ENCODE data around the gene AFF2.

Gene AFF2

DNA sequence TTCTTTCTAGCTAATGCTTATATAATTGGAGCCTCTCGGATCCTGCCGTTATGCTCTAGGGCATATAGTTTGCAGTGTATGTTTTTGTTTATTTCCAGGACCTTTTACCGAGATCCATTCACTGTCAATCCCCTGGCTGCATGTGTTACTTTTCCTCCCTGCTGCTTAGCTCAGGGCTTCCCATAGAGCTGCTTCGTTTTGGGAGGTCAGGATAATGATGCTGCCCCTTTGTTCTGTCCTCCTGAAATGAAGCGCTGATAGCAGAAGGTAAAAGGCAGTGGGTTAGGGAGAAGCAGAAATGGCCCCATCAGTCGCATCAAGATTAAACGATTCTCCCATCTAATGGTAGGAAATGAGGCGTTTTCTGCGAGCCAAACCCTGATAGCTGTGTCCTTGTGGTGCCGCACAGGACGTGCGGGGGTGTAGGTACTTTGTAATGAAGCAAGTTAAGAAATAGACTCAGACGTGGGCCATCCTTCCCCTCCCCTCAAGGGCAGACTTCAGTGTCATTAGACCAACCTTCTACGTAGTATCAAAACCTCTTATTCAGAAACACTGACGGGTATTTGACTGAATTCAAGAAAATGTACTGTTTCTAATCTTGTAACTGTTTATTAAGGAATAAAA is 37.3 kb downstream of the AFF2 start:
- no peak for DNase-seq

DNA sequence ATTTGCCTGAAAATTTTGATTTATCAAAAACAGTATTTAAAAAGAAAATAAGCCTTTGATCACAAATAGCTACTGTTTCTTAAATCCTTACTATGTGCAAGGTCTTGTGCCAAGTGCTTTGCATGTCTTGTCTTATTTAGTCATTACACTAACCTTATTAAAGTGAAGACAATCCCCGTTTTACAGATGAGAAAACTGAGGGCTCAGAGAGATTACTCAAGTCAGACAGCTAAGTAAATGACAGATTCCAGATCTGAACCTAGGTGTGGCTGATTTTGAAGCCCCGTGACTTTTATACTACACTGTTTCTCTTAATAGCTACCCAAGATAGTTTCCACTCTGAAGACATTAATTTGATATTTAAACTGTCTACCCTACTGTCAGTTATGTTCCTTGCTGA is 38.2 kb downstream of the AFF2 start:
- no peak for DNase-seq

DNA sequence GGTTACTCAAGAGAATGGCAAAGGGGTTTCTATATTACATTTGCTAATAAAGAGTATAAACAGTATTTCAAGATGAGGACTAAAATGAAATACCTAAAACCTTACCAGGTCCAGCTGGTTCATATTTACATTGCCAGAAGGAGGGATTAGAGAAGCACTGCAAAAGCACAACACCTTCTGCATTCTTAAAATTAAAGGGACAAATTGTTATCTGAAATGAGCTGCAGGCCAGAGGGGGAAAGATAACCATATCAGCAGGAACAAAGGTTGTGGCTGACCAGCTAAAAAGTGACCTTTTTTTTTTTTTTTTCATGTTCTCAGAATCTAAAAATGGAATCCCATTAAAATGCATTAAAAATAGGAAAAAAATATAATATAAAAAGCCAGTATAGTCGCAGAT is 39.7 kb downstream of the AFF2 start:
- no peak for DNase-seq

DNA sequence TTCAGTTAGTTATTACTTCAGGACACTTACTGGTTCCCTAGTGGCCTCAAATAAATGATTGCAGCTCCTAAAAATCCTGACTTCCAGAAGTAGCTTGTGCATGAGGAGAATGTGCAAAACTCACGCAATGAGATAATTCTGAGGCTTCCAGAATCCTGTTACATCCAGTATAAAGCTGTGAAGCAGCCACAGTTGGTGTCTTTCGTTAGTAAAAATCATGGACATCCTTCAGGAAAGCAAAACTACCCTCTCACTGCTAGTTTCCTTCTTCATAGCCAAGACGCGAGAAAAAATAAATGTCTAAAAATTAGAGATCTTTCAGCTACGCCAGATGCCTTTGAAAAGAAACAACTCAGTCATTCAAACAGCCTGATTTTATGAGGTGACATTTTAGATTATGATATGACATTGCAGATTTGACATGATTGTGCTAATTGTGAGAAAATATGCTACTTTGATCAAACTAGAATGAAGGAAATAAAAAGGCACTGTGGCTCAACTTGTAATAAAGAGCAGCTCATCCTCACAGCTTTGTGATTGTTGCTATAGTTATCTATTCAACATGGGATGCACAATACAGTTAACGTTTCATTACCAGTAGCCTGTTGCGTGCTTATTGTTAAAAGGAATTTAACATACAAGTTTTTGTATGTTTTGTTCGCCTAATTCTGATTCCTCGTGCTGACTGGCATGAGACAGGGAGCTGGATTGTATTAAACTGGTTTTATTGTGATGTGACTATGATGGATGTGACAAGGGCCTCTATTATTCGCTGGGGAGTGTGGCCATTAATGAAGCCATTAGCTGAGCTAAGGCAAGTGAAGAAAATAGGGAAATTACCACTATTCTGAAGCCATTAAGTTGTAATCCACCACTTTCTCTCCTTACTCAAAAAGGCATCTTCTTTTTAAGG is 40.5 kb downstream of the AFF2 start:
- no peak for DNase-seq

DNA sequence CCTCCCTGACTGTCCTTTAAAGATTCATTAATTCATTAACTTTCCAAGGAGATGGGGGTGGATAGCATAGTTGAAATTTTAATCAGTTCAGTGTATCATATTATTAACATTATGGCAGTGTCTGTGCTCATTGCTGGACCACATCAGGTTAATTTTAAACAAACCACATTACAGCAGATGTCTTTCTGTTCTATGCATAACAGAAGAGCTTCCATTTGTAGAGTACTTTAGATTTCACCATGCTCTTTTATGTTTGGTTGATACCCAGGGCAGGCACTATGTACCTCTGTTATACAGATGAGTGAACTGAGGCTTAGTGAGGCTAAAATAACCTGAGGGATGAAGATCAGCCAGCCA is 41.1 kb downstream of the AFF2 start:
- DNase-seq = no peak

DNA sequence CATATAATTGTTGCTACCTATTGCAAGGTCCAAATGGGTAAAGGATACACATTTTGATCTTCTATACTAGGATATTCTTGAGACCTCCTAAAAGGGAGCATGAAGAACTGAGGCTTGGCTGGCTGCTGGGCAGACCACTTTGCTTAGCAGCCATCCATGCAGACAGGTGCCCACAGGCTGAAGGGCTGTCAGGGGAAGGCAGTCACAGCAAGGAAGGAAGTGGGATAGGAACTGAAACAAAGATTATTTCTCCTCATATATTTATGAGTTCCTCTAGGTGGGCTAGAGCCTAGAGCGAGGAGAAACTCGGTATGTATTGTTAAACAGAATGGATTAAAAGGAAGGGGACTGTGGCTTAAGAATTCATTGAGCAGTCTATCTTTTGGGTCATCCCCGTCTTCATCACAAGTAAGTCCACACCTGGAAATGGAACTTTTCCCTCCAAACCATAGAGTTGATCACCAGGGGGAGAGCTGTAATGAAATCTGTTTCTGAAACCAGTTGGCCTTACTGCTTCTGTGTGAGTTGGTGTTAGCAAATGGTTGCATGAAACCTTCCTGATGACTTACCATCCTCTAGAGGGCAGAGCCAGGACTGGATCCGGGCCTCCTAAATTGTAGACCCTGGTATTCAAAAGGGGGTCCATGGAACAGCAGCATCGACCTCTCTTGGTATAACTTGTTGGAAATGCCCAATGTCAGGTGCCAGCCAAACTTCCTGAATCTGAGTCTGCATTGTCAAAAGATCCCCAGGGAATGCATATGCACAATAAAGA is 42.3 kb downstream of the AFF2 start:
- DNase-seq = no peak

DNA sequence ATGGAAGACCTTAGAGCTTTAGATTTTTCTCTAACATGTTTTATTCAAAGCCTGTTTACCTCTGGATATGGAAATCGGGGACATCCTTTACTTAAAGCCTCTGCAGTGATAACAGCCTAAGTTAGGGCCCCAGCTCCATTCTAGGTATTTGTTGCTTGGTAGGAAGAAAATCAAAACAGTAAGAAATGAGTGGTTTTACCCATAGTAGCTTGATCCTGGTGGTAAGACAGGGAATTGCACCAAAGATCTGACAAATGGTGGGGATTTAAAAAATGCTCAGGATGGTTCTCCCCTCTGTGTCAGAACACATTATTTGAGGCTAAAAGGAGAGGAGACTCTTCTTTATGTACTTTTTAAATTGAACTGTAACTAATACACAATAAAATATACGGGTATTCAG is 52.4 kb downstream of the AFF2 start:
- no peak for DNase-seq

DNA sequence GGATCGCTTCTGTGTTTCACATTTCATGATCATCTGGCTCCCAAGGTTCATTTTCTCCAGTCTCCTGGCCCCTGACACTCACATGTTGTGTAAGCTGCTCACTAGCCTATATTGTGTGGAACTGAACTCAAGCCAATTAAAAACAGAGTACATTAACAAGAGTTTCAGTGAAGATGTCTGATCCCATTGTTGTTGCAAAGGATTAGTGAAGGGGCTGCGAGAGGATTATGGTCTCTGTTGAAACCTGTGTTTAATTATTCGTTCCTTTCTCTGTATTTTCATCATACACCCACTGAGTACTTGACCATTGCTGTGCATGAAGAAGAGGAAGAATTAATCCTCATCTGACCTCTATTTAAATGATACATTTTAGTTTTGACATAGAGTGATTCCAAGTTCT is 54.7 kb downstream of the AFF2 start:
- no peak for DNase-seq

DNA sequence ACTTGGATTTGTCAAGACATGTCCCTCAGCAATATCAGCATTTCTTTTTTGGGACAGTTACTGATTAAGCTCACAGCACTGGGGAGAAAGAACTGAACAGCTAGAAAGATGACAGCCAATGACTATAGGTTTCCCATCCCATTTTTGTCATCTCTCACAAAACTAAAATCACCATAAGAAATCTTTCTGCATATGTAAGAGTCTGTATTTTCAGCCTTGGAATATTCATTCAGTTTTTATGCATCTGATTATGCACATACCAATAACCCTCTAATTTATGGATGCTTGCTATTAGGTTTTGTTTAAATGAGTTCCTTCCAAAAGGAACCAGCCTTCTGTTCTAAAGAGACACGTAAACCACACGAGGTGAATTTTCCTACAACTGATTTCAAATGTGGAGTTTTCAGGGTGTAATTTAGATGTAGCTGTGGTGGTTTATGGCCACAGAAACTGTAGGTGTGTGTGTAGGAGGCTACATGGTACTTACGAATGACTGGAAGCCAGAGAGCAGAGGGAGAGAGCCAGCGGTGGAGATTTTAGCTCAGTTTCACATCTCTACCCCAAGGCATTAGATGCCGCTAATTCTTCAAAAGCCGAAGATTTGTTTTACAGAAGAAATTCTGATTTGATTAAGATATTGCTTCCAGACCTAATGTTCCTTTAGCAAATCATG is 55.3 kb downstream of the AFF2 start:
- DNase-seq = no peak

DNA sequence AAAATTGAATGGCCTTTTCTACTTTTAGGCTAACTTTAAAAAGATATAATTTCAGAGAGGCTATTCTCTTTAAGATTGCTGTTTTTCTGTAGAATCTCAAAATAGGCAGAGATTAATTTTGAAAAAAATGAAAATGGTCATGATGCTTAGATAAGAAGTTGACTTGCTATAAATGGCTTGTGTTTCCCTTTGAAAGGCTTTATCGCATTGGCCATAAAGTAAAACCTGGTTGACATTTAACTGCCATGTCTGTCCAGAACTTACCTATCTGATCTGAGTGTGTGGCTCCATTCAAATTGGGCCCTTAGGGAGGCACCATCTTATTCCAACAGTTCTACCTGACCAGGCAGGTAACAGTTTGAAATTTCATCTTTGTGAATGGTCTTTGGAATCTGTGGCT is 56.1 kb downstream of the AFF2 start:
- DNase-seq = no peak

DNA sequence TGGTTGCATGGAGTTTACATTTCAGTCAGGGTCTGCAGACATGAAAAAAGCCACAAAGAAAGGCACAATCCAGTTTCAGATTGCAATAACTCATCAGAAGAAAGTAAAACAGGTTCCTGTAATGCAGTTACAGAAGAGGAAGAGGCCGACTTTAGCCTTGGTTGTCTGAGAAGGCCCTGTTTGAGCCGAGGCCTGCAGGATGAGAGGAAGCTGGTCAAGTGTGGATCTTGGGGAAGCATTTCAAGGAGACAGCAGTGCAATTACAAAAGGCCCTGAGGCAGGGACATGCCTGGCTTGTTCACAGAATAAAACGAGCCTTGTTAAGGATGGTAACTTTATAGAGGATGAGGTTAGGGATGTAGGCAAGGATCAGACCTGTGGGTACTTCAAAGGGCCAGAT is 62.4 kb downstream of the AFF2 start:
- no peak for DNase-seq

DNA sequence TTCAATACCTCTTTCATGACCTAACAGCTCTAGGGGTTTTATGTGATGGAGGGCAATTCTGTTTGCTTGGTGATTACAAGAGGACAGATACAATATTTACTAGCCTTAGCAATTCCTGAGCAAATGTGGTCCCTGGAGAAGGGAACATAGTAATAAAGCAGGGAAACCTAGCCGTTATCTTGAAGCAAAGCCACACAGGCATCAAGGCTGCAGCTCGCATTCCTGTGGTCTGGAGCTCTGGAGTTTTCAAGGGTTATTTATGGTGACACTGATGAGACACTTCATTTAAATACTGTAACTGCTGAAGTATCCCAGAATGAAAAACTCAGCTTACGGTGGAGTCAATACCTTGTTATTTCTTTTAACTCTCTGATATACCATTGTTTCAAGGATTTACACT is 66.8 kb downstream of the AFF2 start:
- no peak for DNase-seq

DNA sequence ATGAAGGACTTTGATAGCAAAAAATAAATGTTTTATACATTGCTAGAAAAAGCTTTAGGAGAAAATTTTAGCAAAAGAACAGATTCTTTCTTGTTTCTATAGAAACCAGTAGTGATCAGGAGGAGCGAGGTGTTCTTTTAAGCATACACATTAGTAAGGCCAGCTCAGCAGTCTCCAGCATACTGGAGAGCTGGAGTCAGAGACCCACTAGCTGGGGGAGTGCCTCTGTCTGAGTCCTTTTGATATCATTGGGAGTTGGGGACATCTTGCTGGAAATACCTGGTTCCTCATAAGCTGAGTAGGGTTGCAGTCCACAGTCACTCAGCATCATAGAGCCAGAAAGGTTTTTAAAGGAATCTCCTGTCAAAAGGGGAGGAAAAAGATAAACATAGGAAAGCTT is 67.4 kb downstream of the AFF2 start:
- no peak for DNase-seq

DNA sequence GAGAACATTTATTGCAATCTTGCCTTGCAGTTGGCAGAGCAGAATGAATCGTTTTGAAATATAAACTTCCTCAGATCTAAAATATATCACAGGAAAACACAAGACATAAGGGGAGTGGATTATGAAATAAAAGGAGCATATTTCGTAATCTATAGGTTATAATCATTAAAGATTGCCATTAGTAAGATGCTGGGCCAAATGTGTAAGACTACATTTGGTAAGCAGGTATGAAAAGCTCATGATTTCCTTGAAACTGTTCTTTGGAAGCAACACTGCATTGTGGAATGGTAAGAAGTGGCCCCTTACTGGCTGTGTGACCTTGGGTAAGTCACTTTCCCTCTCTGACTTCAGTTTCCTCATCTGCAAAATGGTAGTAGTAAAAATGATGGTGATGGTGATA is 68.3 kb downstream of the AFF2 start:
- DNase-seq = no peak

DNA sequence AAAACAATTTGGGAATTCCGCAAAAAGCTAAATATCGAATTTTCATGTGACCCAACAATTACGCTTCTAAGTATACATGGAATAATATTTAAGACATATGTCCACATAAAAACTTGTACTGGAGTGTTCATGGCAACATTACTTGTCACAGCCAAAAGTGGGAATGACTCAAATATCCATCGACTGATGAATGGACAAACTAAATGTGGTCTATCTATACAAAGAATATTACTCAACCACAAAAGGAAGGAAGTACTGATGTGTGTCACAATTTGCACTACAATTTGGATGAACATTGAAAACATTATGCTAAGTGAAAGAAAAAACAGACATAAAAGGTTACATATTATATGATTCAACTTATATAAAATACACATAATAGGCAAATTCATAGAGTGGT is 71.9 kb downstream of the AFF2 start:
- no peak for DNase-seq

DNA sequence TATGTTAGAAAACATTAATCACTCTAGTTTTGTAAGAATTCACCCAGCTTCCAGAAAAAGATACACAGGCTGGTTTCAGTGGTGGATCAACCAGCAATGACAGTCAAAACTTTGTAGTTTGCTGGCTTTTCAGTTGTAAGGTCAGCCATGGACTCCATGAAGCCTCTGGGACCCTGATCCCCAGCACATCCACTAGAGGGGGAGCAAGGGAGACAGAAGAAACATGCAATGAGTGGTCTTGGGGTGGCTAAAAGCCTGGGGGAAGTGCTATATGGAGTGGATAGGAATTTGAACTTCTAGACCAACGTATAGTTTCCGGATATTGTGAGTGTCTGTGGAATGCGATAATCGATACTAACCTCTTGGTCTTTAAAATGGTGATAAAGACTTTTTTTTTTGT is 72.7 kb downstream of the AFF2 start:
- no peak for DNase-seq

DNA sequence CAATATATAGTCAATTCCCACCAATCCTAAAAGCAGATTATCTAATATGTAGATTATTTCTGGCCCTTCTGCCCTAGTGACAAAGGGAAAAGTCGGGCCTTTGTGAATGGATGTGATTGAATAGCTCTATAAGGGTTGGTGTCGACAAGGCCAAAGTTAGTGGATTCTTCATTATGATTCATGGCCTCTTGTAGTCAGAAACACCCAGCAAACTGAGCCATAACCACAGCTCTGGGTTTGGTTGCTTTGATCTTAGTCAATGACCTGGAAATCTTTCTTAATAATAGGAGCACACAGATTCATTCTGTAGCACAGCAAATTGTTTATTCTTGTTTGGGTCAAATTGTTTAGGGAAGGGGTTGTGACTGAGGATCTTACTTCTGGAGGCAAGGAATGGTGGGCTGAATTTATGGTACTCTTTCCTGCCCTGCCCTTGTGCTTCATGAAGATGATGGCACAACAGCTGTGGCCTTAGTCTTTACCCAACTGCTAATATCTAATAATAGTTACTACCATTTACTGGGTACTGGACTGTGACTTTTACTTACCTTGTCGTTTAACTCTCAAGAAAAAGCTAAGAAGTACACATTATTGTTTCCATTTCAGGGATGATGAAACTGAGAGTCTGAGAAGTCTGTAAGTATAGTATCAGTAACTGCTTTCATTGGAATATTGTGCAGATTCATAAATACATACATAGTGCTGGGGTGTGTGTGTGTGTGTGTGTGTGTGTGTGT is 74.0 kb downstream of the AFF2 start:
- DNase-seq = no peak

DNA sequence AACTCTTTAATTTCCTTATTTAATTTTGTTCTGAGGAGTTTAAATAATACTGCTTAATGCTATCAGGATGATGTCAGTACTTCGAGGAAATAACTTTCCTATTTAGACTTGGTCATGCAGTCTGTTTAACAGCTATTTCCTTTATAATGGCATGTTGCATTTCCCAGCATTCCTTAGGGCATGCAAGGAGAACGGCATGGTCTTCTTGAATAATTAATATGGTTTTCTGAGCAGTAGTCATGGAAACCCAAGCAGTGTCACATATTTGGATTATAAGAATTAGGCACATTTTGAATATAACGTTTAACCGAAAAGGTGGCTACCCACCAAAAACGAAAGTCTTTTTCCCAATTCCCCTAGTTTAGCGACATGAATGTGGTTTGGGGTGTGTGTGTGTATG is 76.0 kb downstream of the AFF2 start:
- DNase-seq = no peak

DNA sequence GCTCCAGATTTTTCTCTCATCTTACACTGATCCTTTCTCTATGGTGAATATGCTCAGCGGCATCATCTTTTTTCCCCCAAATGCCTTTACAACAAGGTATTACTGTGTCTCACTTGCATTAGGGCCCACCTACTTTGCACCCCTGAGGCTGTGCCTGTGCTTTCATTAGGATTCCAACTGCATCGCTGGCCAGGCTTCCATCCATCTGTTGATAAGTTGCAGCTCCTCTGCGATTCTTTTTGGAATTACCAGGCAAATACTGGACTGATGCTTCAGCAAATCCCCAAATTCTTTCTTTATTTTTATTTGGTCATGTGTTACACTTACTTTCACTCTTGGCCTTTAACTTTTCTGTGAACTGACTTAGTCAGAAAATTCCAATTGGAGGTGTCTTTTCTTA is 77.3 kb downstream of the AFF2 start:
- no peak for DNase-seq

DNA sequence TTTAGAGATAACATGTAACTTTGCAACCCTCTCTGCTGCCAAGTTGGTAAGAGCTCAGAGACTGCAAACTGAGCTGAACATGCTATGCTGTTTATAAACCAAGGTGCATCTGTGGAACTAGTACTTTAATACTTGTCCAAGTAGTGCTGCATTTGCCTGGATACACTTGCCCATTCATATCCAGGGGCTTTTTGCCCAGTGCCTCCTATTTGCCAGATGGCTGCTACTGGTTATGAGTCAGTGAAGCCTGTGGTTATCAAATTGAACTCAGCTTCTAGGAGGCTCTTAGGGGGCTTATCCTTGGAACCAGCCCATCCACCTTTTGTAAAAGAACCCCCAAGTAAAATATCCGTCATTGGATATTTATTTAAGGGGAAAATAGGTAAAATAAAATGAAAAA is 79.6 kb downstream of the AFF2 start:
- no peak for DNase-seq

DNA sequence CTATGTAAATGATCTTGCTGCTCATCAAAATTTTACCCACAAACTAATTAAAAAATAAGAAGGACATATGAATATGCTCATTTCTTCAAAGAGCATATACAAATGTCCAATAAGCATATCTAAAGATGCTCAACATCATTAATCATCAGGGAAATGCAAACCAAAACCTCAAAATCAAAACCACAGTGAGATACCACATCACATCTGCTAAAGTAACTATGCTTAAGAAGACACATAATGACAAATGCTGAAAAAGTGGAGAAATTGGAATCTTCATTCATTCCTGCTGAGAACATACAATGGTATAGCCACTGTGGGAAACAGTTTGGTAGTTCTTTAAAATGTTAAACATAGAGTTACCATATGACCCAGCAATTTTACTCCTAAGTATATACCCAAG is 81.9 kb downstream of the AFF2 start:
- no peak for DNase-seq

DNA sequence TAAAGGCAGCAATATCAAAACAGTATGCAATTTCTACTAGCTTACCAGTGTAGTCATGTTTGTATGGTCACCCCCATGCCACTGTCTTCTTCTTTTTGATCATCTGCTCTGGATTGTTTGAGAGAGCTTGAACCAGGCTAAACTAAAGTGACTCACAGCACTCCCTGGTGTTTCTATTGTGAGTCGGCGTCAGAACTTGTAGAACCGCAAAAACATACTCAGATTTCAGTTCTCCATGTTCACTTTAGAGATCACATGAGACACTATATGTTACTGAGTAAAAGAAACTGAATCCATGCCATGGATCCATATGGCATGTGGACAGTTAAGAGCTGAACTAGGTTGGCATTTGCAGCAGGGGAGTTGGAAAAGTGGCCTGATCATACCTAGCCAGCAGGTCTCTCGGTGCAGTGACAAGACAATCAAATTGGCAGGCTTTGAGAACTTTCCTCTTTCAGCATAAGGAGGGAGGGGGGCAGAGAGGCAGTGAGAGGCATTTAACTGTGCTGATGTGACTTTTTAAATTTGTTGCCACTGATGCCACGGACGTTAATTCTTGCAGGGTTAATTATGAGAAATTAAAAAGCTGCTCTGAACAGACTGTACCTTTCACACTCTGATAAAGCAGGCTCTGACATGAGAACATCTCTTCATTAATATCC is 88.4 kb downstream of the AFF2 start:
- DNase-seq = no peak
